Activated gamma-delta T cell (primary cell): ENCODE results near the gene HSD17B4.
"Not testable (repeated sequence)": the region's sequence is repeated elsewhere in the genome, so short reads cannot be mapped to it uniquely, and the experiment has no call there.

Experiments
- DNase-seq: peaks from one replicate; lab custom pipeline; 2025; lab: John Stamatoyannopoulos, UW

HSD17B4 gene

GRCh38 chr5:119483155-119483554 lies 30.9 kb downstream of the HSD17B4 start:
- DNase-seq, result no peak

GRCh38 chr5:119484884-119485283 lies 32.6 kb downstream of the HSD17B4 start:
- no peak for DNase-seq

GRCh38 chr5:119501671-119502179 lies 49.4 kb downstream of the HSD17B4 start:
- DNase-seq, result no peak

- DNase-seq, result not testable (repeated sequence)
These were observed 51.6 kb downstream of the HSD17B4 start for GRCh38 chr5:119503939-119504338.

GRCh38 chr5:119512277-119512676 lies 60.0 kb downstream of the HSD17B4 start:
- no peak for DNase-seq

- DNase-seq, result no peak
These were observed 62.9 kb downstream of the HSD17B4 start for GRCh38 chr5:119515192-119515591.

GRCh38 chr5:119517115-119517514 lies 64.8 kb downstream of the HSD17B4 start:
- peak; percentile 6 for DNase-seq

GRCh38 chr5:119521232-119521631 lies 68.9 kb downstream of the HSD17B4 start:
- no peak for DNase-seq

GRCh38 chr5:119522841-119523240 lies 70.5 kb downstream of the HSD17B4 start:
- DNase-seq, result no peak

GRCh38 chr5:119524485-119524884 lies 72.2 kb downstream of the HSD17B4 start:
- DNase-seq, result no peak

- DNase-seq, result no peak
These were observed 75.1 kb downstream of the HSD17B4 start for GRCh38 chr5:119527351-119527750.

GRCh38 chr5:119529811-119530210 lies 77.5 kb downstream of the HSD17B4 start:
- DNase-seq, result no peak

- no peak for DNase-seq
These were observed 80.3 kb downstream of the HSD17B4 start for GRCh38 chr5:119532637-119533036.

- no peak for DNase-seq
These were observed 85.4 kb downstream of the HSD17B4 start for GRCh38 chr5:119537704-119538103.

- DNase-seq, result no peak
These were observed 89.4 kb downstream of the HSD17B4 start for GRCh38 chr5:119541716-119542115.

GRCh38 chr5:119551819-119552218 lies 99.5 kb downstream of the HSD17B4 start:
- no peak for DNase-seq

- DNase-seq, result no peak
These were observed 102.3 kb downstream of the HSD17B4 start for GRCh38 chr5:119554597-119554996.

GRCh38 chr5:119570910-119571309 lies 118.6 kb downstream of the HSD17B4 start:
- DNase-seq, result no peak

GRCh38 chr5:119578937-119579336 lies 126.6 kb downstream of the HSD17B4 start:
- no peak for DNase-seq

- DNase-seq, result no peak
These were observed 130.7 kb downstream of the HSD17B4 start for GRCh38 chr5:119582987-119583386.

GRCh38 chr5:119583684-119584083 lies 131.4 kb downstream of the HSD17B4 start:
- DNase-seq, result no peak
